B cell (primary cell): ENCODE data around the gene KPNB1. TPM values are rescaled to one million over a fixed set of nuclear protein-coding genes. Genes with fewer than 3 reads are reported as not detected.

Experiments
- ATAC-seq: fragments of 200-7000 bp; cut with Tn5 transposase; one replicate; pipeline ENCODE4 v1.10.0; 2021; ENCODE audit warnings: low read depth, mild to moderate bottlenecking, moderate number of reproducible peaks, moderate library complexity
- CTCF ChIA-PET: fragments of 350-600 bp; sonication (Branson Sonifier 250); formaldehyde crosslinking; loops from one replicate; lab custom pipeline; 2021; ENCODE audit warnings: antibody characterized with exemption, inconsistent platforms; lab: Charles Lee
- POLR2A ChIA-PET: fragments of 350-600 bp; sonication (Branson Sonifier 250); formaldehyde crosslinking; loops from one replicate; lab custom pipeline; 2021; ENCODE audit warnings: antibody characterized with exemption; lab: Charles Lee
- DNase-seq: peaks from one replicate; pipeline ENCODE4 v3.0.0; 2013
- H2AFZ ChIP-seq: 2 replicates; pipeline ENCODE4 v1.6.1; 2012; ENCODE audit warnings: mild to moderate bottlenecking, low read depth, low read length; ENCODE audit not compliant: insufficient read depth, poor library complexity, severe bottlenecking
- H3K27ac ChIP-seq, 2 donors: 1 replicate in 1 of 2; 2 replicates in 1 of 2; pipeline ENCODE4 v1.5.1; 2012 to 2013; ENCODE audit warnings: low read length in 2 of 2, mild to moderate bottlenecking in 2 of 2, moderate library complexity in 1 of 2
- H3K27me3 ChIP-seq, 4 experiments: fragments of 200-600 bp in 1 of 4; sonication (generic) in 1 of 4; replicated peaks in 1 of 4; 1 replicate in 2 of 4; 2 replicates in 2 of 4; pipeline versions ENCODE4 v1.6.1 to v1.7.0; 2013 to 2016; ENCODE audit warnings: low read length in 3 of 4, mild to moderate bottlenecking in 2 of 4, mixed read lengths in 1 of 4, moderate library complexity in 1 of 4; ENCODE audit not compliant: insufficient read depth in 4 of 4, control insufficient read depth in 3 of 4; ENCODE audit errors: control extremely low read depth in 1 of 4
- H3K36me3 ChIP-seq, 2 experiments: replicated peaks in 1 of 2; 1 replicate in 1 of 2; 2 replicates in 1 of 2; pipeline versions ENCODE4 v1.6.1 to v1.7.1; 2013; ENCODE audit warnings: low read length in 1 of 2; ENCODE audit not compliant: insufficient read depth in 2 of 2, control insufficient read depth in 1 of 2; ENCODE audit errors: control extremely low read depth in 1 of 2, extremely low read depth in 1 of 2
- H3K4me1 ChIP-seq, 2 donors: fragments of 200-600 bp in 1 of 2; sonication (generic) in 1 of 2; 1 replicate in 1 of 2; 2 replicates in 1 of 2; pipeline versions ENCODE4 v1.5.1 to v1.6.1; 2013 to 2017; ENCODE audit warnings: low read length in 2 of 2; ENCODE audit not compliant: control insufficient read depth in 2 of 2, insufficient read depth in 2 of 2
- H3K4me2 ChIP-seq: replicated peaks from 2 replicates; pipeline ENCODE3; 2012; ENCODE audit warnings: mild to moderate bottlenecking, low read depth, low read length; ENCODE audit not compliant: poor library complexity, severe bottlenecking
- H3K4me3 ChIP-seq, 5 experiments: fragments of 200-600 bp in 1 of 5; sonication (generic) in 1 of 5; 1 replicate in 3 of 5; 2 replicates in 2 of 5; pipeline versions ENCODE4 v1.5.1 to v1.7.0; 2011 to 2016; ENCODE audit warnings: low read length in 4 of 5, mild to moderate bottlenecking in 4 of 5, low read depth in 2 of 5, control low read depth in 1 of 5, moderate library complexity in 1 of 5; ENCODE audit not compliant: insufficient read depth in 1 of 5; ENCODE audit errors: control extremely low read depth in 1 of 5, extremely low read depth in 1 of 5
- H3K79me2 ChIP-seq: fragments of 200-600 bp; sonication (generic); one replicate; pipeline ENCODE4 v1.6.0; 2016; ENCODE audit warnings: low read length; ENCODE audit not compliant: control insufficient read depth, insufficient read depth
- H3K9ac ChIP-seq: fragments of 200-600 bp; sonication (generic); 2 replicates; pipeline ENCODE4 v1.6.1; 2017; ENCODE audit warnings: mild to moderate bottlenecking, low read length, moderate library complexity
- H3K9me3 ChIP-seq, 3 donors: one replicate each; pipeline versions ENCODE4 v1.6.1 to v1.7.1; 2013; ENCODE audit warnings: low read length in 2 of 3; ENCODE audit not compliant: control insufficient read depth in 2 of 3, insufficient read depth in 1 of 3; ENCODE audit errors: control extremely low read depth in 1 of 3
- H4K20me1 ChIP-seq: 2 replicates; pipeline ENCODE4 v1.6.0; 2012; ENCODE audit warnings: mild to moderate bottlenecking, low read length; ENCODE audit not compliant: insufficient read depth, control insufficient read depth, poor library complexity, severe bottlenecking
- H3K27ac Mint-ChIP-seq: one replicate; pipeline ENCODE4 v1.8.0; 2021; ENCODE audit warnings: mixed read lengths
- H3K27me3 Mint-ChIP-seq: one replicate; pipeline ENCODE4 v1.8.0; 2021; ENCODE audit warnings: mixed read lengths
- H3K4me1 Mint-ChIP-seq: one replicate; pipeline ENCODE4 v1.8.0; 2021; ENCODE audit warnings: mixed read lengths
- H3K4me3 Mint-ChIP-seq: one replicate; pipeline ENCODE4 v1.8.0; 2021; ENCODE audit warnings: mixed read lengths
- H3K9me3 Mint-ChIP-seq: one replicate; pipeline ENCODE4 v1.8.0; 2022; ENCODE audit warnings: mixed read lengths; ENCODE audit not compliant: insufficient read depth
- EZH2 ChIP-seq: IDR thresholded peaks from 2 replicates; pipeline ENCODE4 v1.6.1; 2012; ENCODE audit warnings: borderline replicate concordance, low read depth, mild to moderate bottlenecking, moderate library complexity, low read length; ENCODE audit not compliant: insufficient read depth, poor library complexity, severe bottlenecking
- WGBS: methylation state at CpG from one replicate; pipeline ENCODE4 v1.1.5; 2013; ENCODE audit warnings: missing lambda C conversion rate; ENCODE audit not compliant: insufficient coverage; 5-methylcytosine and 5-hydroxymethylcytosine counted together
- intact Hi-C: fragments of 100-400 bp; cut with micrococcal nuclease; formaldehyde crosslinking; loops from one replicate; pipeline ENCODE4 v1.10.0; 2022
- polyA plus RNA-seq: library from polyadenylated mRNA; depleted of rRNA; stranded (reverse); fragments of >200 nt; gene quantifications from 2 replicates; pipeline ENCODE4 v1.2.3, GENCODE V29; 2012
- total RNA-seq, 2 donors: library from RNA; stranded (reverse); fragments of 120-200 nt in 1 of 2; gene quantifications; 1 replicate in 1 of 2; 2 replicates in 1 of 2; pipeline versions ENCODE4 v1.2.3 to v1.2.4, GENCODE V29; 2013 to 2022
- TF ChIP-seq, protein P1 (sequence below): fragments of 200-600 bp; IDR thresholded peaks from one replicate; pipeline ENCODE4 v1.8.0; 2022; ENCODE audit warnings: antibody characterized with exemption, mild to moderate bottlenecking

The KPNB1 gene
- total and polyA plus RNA-seq, 2 donors (not counting 1 experiment from before 2014, with no cell fraction given): 60.6 to 278 TPM

DNA sequence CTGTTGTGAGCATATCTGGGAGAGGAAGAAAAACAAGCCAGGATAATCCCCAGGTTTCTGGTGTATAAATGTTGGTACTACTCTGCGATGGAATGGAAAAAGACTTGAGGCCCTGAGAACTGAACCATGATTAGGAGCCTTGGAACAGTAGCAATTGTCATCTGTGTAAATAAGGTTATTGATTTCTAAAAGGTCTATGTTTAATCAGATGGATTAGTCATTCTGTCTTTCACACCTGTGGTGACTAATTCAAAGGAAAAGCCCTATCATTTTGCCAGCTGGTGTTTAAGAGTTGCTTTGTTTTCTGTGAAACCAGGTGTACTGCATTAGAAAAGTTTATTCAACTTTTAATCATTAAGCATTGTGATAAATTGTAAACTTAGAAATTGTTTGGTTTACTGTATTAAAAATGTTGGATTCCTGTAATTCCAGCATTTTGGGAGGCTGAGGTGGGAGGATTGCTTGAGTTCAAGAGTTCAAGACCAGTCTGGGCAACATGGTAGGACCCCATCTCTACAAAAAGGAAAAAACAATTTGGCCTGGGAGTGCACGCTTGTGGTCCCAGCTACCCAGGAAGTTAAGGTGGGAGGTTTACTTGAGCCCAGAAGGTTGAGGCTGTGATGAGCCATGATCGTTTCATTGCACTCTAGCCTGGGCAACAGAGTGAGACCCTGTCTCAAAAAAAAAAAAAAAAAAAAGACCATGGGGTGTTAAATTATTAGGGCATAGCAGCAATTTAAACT, 29.0 kb upstream of the KPNB1 start:
- Mint-ChIP-seq H3K9me3 (no peaks in the 10 kb centered on the region), H3K27me3 (no peaks in the 10 kb centered on the region), H3K4me3 (no peak overlapping the region), H3K4me1 (no peaks in the 10 kb centered on the region), H3K27ac (no peak overlapping the region)
- Histone ChIP-seq H3K9ac (no peak overlapping the region), H2AFZ (no peak overlapping the region), H4K20me1 (no peaks in the 10 kb centered on the region), H3K36me3 (peaks cover 14 to 37% of the 10 kb centered on the region in 2 experiments), H3K9me3 (no peaks in the 10 kb centered on the region), H3K4me3 (no peak overlapping the region), H3K27me3 (no peaks in the 10 kb centered on the region), H3K4me2 (no peak overlapping the region), H3K79me2 (peaks cover 3% of the 10 kb centered on the region), H3K4me1 (no peaks in the 10 kb centered on the region), H3K27ac (no peak overlapping the region)
- ChIA-PET POLR2A (interaction anchor here (0.7 kb wide), 1 partner anchor 276 kb away, joined by 6 read pairs; no protein-coding TSS in a partner anchor), CTCF (interaction anchor here (0.6 to 1.8 kb wide), 4 partner anchors 16 to 124 kb away, joined by 3 to 6 read pairs (median 4); no protein-coding TSS in a partner anchor)
- DNase-seq (no peak), ATAC-seq (no peak)
- intact Hi-C loops: no loop called here
- 100% methylated on average over 2 of the region's 3 CpGs for WGBS
- TF ChIP-seq EZH2: no peak
- TF ChIP-seq, protein P1, sequence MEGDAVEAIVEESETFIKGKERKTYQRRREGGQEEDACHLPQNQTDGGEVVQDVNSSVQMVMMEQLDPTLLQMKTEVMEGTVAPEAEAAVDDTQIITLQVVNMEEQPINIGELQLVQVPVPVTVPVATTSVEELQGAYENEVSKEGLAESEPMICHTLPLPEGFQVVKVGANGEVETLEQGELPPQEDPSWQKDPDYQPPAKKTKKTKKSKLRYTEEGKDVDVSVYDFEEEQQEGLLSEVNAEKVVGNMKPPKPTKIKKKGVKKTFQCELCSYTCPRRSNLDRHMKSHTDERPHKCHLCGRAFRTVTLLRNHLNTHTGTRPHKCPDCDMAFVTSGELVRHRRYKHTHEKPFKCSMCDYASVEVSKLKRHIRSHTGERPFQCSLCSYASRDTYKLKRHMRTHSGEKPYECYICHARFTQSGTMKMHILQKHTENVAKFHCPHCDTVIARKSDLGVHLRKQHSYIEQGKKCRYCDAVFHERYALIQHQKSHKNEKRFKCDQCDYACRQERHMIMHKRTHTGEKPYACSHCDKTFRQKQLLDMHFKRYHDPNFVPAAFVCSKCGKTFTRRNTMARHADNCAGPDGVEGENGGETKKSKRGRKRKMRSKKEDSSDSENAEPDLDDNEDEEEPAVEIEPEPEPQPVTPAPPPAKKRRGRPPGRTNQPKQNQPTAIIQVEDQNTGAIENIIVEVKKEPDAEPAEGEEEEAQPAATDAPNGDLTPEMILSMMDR: no peak
